NAMALWA (cell line): Measurements from ENCODE around the gene SETD6.
A peak's percentile ranks its signal among the peaks of the same experiment; 100 is the strongest.

ENCODE experiments used
- DNase-seq: peaks from one replicate; pipeline ENCODE4 v3.0.0-alpha.2; 2015; ENCODE audit warnings: low spot score

Gene SETD6

GRCh38 chr16:58494981-58495520 lies 20.3 kb upstream of the SETD6 start:
- DNase-seq = peak; percentile 78

- DNase-seq = no peak
Measured at GRCh38 chr16:58495521-58496331, 19.6 kb upstream of the SETD6 start.

- DNase-seq = no peak
Measured at GRCh38 chr16:58497468-58497867, 17.8 kb upstream of the SETD6 start.

- DNase-seq = no peak
Measured at GRCh38 chr16:58497935-58498334, 17.4 kb upstream of the SETD6 start.

- no peak for DNase-seq
Measured at GRCh38 chr16:58498341-58499091, 16.8 kb upstream of the SETD6 start.

- no peak for DNase-seq
Measured at GRCh38 chr16:58499092-58499511, 16.2 kb upstream of the SETD6 start.

GRCh38 chr16:58499615-58500351 lies 15.5 kb upstream of the SETD6 start, which contains the start of gene NDRG4:
Gene NDRG4, plus strand, starts transcription at chr16:58500143. Its CDS starts 106 bp downstream, at chr16:58500249.
- peak; percentile 92 for DNase-seq

- DNase-seq = no peak
Measured at GRCh38 chr16:58500430-58501241, 14.7 kb upstream of the SETD6 start.

- DNase-seq = peak; percentile 55
Measured at GRCh38 chr16:58501242-58502131, 13.8 kb upstream of the SETD6 start.

- DNase-seq = no peak
Measured at GRCh38 chr16:58502217-58502921, 12.9 kb upstream of the SETD6 start.

- no peak for DNase-seq
Measured at GRCh38 chr16:58503166-58503862, 12.0 kb upstream of the SETD6 start.

- no peak for DNase-seq
Measured at GRCh38 chr16:58503863-58504688, 11.2 kb upstream of the SETD6 start.

- no peak for DNase-seq
Measured at GRCh38 chr16:58506241-58507194, 8.8 kb upstream of the SETD6 start.

GRCh38 chr16:58507195-58507962 lies 7.9 kb upstream of the SETD6 start:
- peak; percentile 59 for DNase-seq

- DNase-seq = no peak
Measured at GRCh38 chr16:58507963-58508670, 7.2 kb upstream of the SETD6 start.
